Ascending aorta (tissue), 2 donors: ENCODE results near the gene RAD51B. TPM values are rescaled to one million over a fixed set of nuclear protein-coding genes. Genes with fewer than 3 reads are reported as not detected.

Experiments
- DNase-seq, 2 donors: peaks; one replicate each; pipeline ENCODE4 v3.0.0-alpha.2; 2019; ENCODE audit warnings: low spot score in 2 of 2
- H3K27ac ChIP-seq, 2 donors: fragments of 200-600 bp; sonication (generic); one replicate each; pipeline ENCODE4 v1.5.1; 2016 to 2017; ENCODE audit warnings: mild to moderate bottlenecking in 1 of 2
- H3K27me3 ChIP-seq: fragments of 200-600 bp; sonication (generic); one replicate; pipeline ENCODE4 v1.5.1; 2017
- H3K36me3 ChIP-seq, 2 donors: fragments of 200-600 bp; sonication (generic); one replicate each; pipeline ENCODE4 v1.5.1; 2016
- H3K4me1 ChIP-seq, 2 donors: fragments of 200-600 bp; sonication (generic); one replicate each; pipeline ENCODE4 v1.5.1; 2016 to 2017; ENCODE audit warnings: mild to moderate bottlenecking in 1 of 2
- H3K4me3 ChIP-seq, 2 donors: fragments of 200-600 bp; sonication (generic); one replicate each; pipeline ENCODE4 v1.5.1; 2016 to 2017; ENCODE audit warnings: mild to moderate bottlenecking in 1 of 2
- H3K9me3 ChIP-seq, 2 donors: fragments of 200-600 bp; sonication (generic); one replicate each; pipeline ENCODE4 v1.5.1; 2016
- CTCF ChIP-seq, 3 experiments: fragments of 200-600 bp in 2 of 3; fragments of 450-650 bp in 1 of 3; sonication (generic) in 2 of 3; IDR thresholded peaks; one replicate each; pipeline ENCODE4 v1.5.1; 2016 to 2019; ENCODE audit warnings: antibody characterized with exemption in 3 of 3, mild to moderate bottlenecking in 1 of 3, moderate library complexity in 1 of 3
- intact Hi-C: fragments of 100-400 bp; cut with DNase I; formaldehyde crosslinking; loops from one replicate; pipeline ENCODE4 v1.15.1; 2023
- total RNA-seq: library from RNA; depleted of rRNA; stranded (reverse); fragments of >200 nt; gene quantifications from one replicate; pipeline ENCODE4 v1.1.0, GENCODE V29; 2016

RAD51B gene
- total RNA-seq, 1 donor from 2014 or later = not detected

DNA sequence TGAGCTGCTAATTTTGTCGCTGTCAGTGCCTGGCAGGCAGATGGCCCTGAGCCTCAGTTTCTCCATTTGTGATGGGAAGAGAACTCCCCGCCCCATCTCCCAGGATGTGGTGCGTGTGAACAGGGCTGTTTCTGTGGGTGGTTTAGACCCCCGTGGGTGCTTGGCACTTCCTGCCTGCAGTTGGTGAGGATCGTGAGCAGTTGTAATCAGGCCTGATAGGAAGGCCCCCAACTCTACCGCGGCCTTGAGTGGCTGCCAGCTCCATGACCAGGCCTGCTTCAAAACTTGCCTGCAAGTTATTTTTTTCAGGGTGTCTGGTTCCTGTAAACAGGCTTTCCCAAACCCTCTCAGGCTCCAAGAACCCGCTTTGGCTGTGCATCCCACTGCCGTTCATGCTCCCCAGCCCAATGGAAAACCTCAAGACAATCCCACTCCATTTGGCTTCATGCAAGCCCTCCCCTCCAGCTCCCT lies 834.9 kb downstream of the RAD51B start:
- intact Hi-C loops = no loop called here

DNA sequence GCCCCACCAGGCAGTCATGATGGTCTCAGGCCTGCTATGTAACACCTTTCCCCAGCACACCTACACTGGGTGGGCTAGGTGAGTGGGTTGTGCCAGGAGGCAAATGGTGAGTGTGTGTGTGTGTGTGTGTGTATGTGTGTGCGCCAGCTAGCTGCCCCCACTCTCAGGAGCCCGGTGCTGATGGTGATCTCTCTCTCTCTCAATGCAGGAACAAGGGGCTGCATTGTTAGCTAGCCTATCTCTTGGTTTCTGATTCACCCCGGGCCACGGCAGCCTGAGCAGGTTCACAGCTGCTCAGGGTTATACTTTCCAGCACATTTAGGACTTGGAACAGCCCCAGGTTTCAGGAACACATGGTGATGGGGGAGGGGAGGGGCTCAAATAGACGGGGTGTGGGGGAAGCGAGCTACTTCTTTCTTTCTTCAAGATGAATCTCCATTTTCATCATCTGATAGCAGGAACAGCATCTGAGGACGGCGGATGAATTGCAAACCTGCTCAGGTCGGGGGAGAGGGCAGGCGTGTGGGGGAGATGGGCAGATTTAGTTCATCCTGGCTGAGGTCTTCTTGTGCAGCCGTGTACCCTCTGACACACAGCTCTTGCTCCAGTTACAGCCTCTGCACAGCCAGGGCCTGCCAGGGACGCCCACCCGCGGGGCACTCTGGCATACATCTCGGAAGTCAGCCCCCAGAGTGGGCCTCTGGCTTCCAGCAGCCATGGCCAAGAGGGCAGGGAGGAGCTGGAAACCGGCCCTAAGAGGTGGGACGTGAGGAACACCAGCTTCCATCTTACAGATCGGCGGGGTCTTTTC lies 835.6 kb downstream of the RAD51B start:
- intact Hi-C loops = no loop called here
- H3K4me1 ChIP-seq = peaks cover 4 to 26% of the 10 kb centered on the region in 2 donors
- H3K27ac ChIP-seq = no peak overlapping the region
- H3K4me3 ChIP-seq = no peak overlapping the region
- no peaks in the 10 kb centered on the region for H3K36me3 ChIP-seq
- H3K9me3 ChIP-seq = no peaks in the 10 kb centered on the region
- no peak for TF ChIP-seq CTCF (IDR thresholded peaks at IDR 0.05)
- DNase-seq = peak in 1 of 2 donors; percentile 60
- no peaks in the 10 kb centered on the region for H3K27me3 ChIP-seq

More for the DNA sequence above, 834.9 kb downstream of the RAD51B start:
- Histone ChIP-seq H3K36me3 (no peaks in the 10 kb centered on the region), H3K27ac (no peak overlapping the region), H3K27me3 (no peaks in the 10 kb centered on the region), H3K4me1 (peaks cover 4 to 24% of the 10 kb centered on the region in 2 donors), H3K9me3 (no peaks in the 10 kb centered on the region), H3K4me3 (no peak overlapping the region)
- no peak for TF ChIP-seq CTCF (IDR thresholded peaks at IDR 0.05)
- DNase-seq = no peak

DNA sequence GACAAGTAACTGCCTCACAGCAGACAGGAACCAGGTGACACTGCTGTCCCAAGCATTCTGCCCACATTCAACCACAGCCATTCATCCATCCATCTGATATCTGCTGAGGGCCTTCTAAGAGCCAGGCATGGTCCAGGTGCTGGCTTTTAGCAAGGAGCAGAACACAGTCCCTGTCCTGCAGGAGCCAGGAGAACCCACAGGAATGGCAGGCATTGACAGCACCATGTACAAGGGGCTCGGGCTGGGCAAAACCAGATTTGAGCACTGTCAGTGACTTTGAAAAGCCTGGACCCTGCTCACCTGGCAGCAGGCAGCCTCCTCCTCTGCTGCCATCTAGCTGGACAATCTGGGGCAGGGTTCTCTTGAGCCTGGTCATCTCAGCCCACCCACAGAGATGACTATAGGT lies 836.3 kb downstream of the RAD51B start:
- no peak overlapping the region for H3K4me3 ChIP-seq
- H3K9me3 ChIP-seq = no peaks in the 10 kb centered on the region
- peaks cover 4 to 24% of the 10 kb centered on the region in 2 donors for H3K4me1 ChIP-seq
- intact Hi-C loops = no loop called here
- no peak for TF ChIP-seq CTCF (IDR thresholded peaks at IDR 0.05)
- H3K36me3 ChIP-seq = no peaks in the 10 kb centered on the region
- H3K27me3 ChIP-seq = no peaks in the 10 kb centered on the region
- H3K27ac ChIP-seq = no peak overlapping the region
- DNase-seq = peak in 1 of 2 donors; percentile 58

DNA sequence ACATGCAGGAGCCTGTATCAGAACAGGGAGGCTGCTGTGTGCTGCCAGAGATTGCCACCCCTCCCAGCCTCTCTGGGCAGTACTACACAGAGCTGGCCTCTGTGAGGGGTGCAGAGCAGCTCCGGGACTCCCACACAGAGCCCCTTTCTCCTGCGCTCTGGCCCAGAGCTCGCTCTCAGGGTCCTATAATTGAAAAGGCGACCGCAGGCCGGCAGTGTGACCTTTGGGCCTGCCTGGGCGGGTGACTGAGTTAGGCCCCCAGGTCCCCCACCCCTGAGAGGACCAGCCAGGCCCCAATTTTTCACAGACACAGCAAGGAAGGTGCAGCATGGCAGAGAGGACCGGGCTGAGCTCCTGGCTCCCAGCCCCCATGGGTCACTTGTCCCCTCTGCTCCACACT lies 836.9 kb downstream of the RAD51B start:
- Histone ChIP-seq H3K27me3 (no peaks in the 10 kb centered on the region), H3K27ac (no peak overlapping the region), H3K4me3 (no peak overlapping the region), H3K36me3 (no peaks in the 10 kb centered on the region), H3K9me3 (no peaks in the 10 kb centered on the region), H3K4me1 (peaks cover 0 to 18% of the 10 kb centered on the region in 2 donors)
- intact Hi-C loops = no loop called here
- DNase-seq = peak in 1 of 2 donors; percentile 51
- TF ChIP-seq CTCF (IDR thresholded peaks at IDR 0.05) = no peak

DNA sequence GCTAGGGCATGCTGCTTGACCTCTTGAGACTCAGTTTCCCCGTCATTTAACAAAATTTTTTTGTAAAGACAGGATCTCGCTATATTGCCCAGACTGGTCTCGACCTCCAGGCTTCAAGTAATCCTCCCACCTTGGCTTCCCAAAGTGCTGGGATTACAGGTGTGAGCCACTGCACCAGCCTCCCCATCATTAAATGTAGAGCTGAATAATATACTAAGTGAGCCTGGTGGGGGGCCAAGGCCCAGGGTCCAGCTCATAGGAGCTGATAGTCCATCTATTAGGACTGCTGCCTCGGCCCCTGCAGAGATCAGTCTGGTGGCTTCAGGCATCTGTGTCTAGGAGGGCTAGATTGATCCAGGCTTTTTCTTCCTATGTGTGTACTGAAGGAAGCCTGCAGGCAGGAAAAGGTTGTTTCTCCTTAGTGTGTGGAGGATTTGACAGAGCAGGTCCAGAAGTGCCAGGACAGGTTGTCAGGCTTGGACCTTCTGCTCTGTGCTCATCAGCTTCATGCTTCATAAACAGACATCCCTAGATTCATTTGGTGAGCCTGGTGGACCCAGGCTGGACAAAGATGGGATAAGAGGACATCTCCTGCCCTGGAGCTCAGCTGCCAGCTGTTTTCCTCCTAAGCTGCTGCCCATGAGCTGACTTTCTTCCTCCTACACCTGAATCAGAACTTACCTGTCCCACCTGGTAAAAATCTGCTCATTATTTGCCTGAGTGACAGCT lies 837.9 kb downstream of the RAD51B start:
- no peaks in the 10 kb centered on the region for H3K9me3 ChIP-seq
- intact Hi-C loops = no loop called here
- DNase-seq = peak in 1 of 2 donors; percentile 52
- H3K27me3 ChIP-seq = no peaks in the 10 kb centered on the region
- H3K4me3 ChIP-seq = no peak overlapping the region
- peaks cover 0 to 11% of the 10 kb centered on the region in 2 donors for H3K4me1 ChIP-seq
- H3K36me3 ChIP-seq = no peaks in the 10 kb centered on the region
- H3K27ac ChIP-seq = no peak overlapping the region
- no peak for TF ChIP-seq CTCF (IDR thresholded peaks at IDR 0.05)
